Hematopoietic multipotent progenitor cell treated with erythropoietin and hydrocortisone succinate and interleukin-3 and kit ligand, for 15 days (in vitro differentiated cells): ENCODE data around the gene CDKL1.
"Not testable (repeated sequence)": the region's sequence is repeated elsewhere in the genome, so short reads cannot be mapped to it uniquely, and the experiment has no call there.

ENCODE experiments used
- DNase-seq: peaks from one replicate; pipeline ENCODE4 v3.0.0-alpha.2; 2015; ENCODE audit warnings: low spot score

CDKL1 gene

DNA sequence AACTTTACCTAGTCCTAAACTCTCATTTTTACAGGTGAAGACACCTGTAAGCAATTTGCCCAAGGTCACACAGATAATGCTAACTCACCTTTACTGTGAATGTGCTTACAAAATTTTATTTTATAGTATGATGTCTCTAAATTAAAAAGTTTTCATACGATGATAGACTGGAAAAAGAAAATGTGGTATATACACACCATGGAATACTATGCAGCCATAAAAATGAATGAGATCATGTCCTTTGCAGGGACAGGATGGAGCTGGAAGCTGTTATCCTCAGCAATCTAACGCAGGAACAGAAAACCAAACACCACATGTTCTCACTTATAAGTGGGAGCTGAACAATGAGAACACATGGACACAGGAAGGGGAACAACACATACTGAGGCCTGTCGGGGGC, 40.4 kb downstream of the CDKL1 start:
- not testable (repeated sequence) for DNase-seq

DNA sequence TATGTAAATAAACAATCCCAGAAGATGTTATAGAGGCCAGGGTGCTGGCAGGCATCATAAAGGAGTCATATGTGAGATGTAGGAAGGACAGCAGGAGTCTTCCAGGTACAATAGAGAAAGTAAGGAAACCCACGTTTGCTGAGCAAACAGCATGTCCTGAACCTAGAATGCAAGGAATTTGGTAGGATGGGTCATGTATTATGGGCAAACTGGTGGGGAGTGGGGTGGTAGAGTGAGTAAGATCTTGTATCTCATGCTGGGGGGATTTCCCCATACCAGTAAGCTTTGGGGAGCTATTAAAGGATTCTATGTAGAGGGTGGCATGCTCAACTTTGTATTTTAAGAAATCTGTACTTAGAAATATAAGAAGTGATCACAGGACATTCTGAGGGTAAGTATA, 41.0 kb downstream of the CDKL1 start:
- DNase-seq, result no peak

DNA sequence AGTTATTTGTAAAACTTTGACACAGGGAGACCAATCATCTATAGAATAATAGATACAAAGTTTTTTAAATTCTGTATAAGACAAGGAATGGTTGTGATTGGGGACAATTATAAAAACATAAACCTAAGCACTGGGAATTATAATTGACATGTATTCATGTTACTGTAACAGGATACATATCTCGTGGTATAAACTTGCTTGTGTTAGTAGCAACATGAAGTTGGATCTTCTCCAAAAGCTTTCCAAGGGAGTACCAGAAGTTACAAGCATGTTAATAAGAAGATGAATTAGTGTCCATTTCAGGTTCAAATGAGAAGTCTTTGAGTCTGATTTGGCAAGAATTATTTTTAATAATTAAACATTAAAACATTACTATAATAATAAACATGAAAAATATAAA, 42.2 kb downstream of the CDKL1 start:
- DNase-seq, result no peak

DNA sequence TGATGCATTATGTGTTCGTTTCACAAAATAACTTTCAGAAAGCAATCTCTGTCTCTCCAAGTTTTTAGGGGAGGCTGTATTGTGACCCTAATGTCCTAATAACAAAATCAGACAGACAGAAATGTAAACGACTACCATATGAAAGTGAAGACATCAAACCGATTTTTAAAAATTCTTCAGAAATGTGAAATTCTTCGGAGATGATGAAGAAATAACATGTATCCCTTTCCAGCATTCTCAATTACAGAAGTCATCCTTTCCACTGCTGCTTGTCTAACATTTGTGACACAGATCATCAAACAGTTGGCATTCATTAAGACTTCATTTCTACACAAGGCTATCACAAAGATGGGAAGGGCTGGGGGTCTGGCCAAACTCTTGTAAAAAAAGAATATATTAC, 43.6 kb downstream of the CDKL1 start:
- no peak for DNase-seq

DNA sequence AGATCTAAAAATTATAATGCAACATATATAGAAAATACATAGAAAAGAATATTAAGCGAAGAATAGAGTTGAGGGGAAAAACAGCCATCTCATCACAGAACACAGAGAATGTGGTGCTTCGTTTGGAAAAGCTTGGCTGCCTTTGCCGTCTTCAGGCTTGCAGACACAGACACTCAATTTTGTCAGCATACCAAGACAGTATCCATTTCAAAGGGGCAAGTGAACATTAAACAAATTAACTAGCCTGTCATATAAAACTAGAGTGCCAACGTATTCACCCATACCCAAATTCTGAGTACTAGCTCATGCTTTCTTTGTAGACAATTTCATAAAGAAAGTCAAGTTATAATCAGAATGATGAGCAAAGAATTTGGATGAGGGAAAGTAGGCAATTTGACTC, 44.1 kb downstream of the CDKL1 start:
- DNase-seq, result no peak

DNA sequence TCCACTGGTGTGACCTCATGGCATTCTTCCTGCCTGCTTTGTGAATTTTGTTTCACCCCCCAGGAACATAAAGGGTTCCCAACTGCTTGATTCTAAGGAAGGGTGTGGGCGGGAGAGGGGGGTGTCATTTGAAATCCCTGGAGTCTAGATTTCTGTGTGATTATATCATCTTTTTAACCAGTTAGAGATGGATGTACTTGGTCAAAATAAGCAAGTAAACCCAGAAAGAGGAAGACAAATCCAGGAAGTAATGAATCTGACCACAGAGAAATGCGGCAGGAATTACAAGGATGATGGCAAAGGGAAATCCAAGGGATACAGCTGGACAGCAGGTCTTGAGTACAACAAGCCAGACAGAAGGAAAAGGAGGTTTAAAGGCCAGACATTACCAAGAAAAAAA, 45.7 kb downstream of the CDKL1 start:
- no peak for DNase-seq

DNA sequence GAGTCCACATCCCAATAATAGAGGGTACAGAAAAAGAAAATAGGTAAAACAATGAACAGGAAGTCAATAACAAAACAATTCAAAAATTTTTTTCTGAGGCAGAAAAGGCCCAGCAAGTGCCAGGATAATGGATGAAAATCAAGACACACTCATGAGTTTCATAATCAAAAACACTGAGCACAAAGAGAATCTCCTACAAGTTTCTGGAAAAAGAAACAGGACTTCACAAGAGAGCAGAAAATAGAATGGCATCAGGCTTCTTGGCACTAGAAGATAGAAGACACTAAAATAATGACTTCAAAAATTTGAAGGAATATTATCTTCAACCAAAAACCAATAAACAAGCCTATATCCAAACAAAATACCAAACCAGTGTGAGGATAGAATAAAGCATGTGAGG, 47.7 kb downstream of the CDKL1 start:
- no peak for DNase-seq

DNA sequence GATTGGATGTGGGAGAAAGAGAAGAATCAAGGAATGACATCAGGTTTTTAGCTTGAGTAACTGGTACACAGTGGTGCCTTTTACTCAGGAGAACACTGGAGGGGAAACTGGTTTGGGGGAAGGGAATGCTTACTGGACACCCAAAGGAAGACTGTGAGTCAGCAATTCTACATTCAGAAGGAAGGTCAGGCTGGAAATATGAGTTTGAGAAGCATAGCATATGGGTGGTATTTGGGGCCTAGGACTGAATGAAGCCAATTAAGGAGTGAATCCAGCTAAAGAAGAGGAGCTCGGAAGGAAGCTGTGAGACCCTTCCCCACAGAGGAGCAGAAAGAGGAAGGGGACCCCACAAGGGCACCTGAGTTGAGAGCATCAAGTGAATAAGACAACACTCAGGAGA, 49.2 kb downstream of the CDKL1 start:
- no peak for DNase-seq

DNA sequence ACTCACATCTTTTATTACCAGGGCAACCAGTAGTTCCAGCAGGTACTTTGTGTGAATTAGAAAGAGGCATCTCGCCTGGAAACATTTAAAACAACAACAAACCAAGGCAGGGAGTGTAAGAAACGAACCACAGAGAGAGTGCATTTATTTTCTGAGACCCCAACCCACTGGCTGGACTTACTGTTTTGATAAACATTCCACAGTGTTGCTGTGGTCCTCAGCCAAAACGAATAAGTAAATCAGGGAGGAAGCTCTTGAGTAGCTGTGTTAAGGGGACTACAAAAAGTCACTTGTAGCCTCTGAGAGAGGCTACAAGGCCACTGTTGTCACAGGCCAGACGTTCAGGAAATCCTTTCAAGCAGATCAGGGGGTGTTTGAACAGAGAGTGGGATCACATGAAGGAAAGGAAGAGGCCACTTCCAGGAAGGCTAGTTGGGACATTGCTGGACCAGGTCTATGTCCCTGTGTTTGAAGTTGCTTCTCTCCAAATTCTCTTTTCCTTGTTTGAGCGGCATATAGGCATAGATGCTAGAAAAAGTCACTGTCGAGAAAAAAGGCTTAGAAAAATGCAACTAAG, 50.7 kb downstream of the CDKL1 start:
- no peak for DNase-seq

DNA sequence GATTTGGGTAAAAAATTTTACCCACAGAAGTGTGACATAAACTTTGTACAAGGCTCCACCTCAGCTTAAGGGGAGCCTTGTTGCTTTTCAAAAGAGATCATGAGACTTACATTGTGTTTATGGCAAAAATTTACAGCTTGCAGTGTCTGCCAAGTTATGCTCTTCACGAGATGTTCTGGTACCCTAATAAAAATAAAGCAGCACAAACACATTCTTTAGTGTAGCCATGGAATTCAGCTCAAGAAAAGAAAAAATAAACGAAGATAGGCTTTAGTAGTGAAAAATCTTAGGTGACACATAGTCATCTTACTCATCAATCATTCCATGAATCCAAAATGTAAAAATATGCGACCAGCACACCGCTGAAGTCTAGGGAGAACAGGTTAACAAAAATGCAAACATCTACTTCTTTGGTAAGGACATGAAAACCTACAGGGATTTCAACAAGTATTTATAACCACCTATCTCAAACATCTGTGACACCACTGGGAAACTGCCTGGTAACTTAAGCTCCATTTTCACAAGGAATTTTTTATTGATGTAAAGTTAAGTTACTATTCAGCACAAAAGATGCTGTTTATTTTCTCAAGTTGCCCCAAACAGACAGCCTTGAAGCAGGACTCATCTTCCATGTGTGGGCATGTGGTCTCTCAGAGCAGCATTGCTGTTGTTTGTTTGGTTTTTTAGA, 51.7 kb downstream of the CDKL1 start:
- DNase-seq, result peak; percentile 27

DNA sequence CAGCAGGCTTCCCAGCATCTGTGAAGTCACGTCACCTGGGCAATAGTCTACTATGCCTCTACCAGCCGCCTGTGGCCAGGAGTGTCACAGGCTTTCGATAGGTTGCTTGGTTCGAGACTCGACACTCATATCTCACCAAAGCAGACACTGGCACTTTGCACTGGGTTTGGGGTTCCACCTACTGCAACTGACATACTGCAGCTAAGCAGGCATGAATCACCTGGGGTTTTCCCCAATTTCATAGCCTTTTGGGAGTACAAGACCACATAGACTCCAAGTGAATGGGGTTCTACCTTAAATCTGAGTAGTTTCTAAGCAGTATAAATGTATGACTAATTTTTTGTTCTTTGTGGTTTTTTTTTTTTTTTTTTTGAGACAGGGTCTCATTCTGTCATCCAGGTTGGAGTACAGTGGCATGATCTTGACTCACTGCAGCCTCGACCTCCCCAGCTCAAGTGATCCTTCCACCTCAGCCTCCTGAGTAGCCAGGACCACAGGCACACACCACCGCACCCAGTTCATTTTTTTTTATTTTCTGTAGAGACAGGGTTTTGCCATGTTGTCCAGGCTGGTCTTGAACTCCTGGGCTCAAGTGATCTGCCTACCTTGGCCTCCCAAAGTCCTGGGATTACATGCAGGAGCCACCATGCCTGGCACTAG, 52.4 kb downstream of the CDKL1 start:
- peak; percentile 93 for DNase-seq

DNA sequence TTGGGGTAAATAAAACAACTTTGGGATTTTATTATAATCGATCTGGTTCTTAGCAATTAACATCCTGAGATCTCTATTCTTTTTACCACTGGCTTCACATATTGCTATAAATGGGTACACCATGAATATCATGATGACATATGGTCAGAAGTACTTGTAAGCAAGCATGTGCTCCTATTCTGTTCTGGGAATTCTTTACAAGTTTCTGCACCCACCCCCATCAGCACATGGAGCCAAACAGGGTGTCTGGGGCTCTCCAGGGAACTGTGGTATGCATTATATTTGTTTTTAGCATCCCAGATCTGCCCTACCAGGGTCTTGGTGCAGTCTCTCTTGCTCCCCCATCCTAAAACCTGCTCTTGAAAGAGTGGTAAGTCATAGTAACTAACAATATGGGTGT, 53.2 kb downstream of the CDKL1 start:
- peak; percentile 47 for DNase-seq

DNA sequence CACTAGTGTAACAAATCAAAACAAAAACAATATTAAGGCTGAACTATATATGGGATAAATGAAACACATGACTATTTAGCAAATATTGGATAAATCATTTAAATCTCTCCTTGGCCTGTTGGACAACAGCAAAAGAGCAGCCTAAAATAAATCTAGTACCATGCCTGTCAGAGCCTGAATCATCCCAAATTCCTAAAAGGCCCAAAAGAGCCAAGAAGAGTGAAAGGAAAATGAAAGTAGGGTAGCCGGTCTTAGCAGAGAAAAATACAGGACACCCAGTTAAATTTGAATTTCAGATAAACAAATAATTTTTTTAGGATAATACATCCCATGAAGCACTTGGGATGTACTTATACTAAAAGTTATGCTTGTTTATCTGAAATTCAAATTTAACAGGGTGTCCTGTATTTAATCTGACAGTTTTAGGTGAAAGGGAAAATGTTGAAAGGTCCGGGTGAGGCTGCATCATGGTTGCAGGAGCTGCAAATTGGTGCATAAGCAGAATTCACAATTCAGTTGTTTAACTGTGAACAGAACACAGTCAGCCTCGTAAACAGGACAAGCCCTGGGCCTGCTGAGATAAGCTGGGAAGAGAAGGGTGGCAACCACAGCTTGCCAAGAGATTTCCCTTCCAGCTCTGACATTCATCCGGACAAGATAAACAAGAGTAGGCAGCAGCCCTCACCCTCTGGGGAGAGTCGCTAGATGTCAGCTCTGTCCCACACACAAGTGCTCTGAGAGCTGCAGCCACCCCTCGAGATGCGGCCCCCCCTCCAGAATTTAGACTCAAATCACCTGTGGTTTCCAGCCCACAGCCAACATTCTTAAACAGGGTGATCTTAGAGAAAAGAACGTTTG, 54.2 kb downstream of the CDKL1 start:
- peak; percentile 96 for DNase-seq

DNA sequence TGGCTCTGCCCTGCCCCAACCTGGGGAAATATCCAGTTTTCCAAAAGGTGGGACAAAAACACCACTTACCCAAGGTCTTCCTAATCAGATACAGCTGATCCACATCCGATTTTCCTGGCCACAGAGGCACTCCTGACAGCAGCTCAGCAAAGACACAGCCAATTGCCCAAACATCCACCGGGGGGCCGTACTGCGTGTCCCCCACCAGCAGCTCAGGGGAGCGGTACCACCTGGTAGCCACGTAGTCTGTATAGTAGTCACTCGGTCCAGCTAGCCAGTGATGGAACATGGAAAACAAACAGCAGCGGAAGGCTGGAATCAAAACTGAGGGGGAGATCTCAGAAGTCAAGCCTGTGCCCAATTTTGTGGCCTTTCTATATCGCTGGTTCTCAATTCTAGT, 55.7 kb downstream of the CDKL1 start:
- peak; percentile 31 for DNase-seq

DNA sequence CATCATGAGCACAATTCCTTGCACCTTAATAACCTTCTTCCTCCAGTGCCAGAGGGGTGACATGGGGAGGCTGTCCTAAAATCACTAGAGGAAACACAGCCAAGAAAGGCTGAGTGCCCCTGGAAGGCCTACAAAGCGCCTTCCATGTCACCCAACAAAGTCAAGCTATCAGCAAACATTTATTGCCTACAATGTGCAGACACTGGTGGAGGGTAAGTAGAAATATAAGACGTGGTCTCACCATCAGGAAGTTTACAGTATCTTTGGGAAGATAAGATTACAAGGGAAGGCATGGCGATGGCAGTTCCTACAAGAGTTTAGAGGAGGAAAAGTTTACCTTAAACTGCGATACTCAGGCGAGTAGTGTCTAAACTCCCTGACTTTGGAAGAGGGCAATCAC, 56.6 kb downstream of the CDKL1 start:
- DNase-seq, result no peak

DNA sequence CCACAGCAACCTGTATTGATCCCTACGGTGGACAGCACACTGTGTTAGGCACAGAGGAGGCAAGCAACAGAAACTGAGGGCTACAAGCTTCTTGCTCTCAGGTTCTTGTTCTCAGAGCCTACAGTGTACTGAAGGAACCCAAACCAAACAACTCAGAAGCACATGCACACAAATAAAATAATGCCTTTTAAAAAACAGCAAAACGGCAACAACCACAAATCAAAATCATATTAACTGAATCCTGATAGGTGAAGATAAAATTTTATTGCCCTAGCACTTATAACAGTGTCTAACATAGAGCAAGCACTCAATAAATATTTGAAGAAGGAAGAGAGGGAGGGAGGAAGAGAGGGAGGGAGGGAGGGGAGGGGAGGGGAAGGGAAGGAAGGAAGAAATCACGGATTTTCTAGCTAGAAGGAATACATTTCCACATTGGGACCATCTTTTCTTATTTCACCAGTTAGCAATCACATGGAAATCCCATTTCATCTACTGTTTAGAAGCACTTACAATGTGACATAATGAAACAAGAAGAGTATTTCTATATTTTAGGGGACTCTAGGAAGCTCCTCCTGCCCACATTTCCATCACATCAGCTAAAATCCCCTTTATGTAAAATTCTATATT, 57.4 kb downstream of the CDKL1 start:
- DNase-seq, result no peak

DNA sequence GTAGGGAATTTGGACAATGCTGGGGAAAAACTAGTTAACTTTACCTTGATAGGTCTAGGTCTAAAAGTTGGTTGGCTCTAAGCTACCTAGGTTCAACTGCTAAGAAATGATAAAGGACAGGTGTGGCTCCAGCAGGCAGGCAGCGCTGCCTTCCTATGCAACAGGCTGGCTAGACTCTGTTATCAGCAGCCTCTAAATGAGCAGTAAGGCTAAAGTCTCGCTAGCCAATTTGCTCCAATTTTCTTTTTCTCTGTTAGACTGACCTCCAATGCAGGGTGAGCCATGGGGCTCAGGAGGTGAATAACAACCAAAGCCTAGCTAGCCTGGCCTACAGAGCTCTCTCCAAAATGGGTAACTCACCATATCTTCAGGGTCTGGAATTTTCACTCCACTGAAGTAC, 58.1 kb downstream of the CDKL1 start:
- peak; percentile 55 for DNase-seq

DNA sequence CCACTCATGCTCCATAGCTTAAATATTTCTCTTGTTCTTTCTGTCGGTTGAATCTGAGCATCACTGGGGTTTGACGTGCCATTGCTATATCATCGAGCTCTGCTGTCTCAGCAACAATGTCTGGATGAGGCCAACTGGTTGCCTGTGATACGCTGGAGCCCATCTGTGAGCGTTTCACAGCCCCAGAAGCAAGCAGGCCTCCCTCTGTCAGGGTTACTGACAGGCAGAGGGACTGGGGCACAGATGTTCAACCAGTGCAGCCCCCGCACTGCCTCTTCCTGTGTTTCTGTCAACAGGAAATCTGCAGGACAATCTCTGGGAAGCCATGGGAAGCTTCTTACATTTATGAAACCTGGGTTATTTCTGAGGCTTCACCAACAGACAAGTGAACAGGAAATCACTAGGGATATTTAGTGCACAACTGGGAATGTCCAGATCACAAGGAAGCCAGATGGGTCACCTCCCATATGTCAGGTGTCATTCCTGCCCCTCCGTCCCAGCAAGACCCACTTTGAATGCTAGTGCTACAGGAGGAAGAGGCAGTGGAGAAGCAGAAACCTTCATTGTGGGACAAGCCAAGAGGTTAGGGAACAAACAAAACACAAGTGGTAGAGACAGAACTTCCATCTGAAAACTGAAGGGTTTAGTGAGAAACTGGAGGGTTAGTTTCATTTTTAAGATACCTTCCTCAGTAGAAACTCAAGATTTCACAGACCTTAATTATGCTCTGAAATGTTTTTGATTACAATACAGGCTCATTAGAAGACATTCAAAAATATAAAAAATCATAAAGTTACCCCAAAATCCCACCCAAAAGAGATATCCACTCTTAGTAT, 60.5 kb downstream of the CDKL1 start:
- peak; percentile 68 for DNase-seq

DNA sequence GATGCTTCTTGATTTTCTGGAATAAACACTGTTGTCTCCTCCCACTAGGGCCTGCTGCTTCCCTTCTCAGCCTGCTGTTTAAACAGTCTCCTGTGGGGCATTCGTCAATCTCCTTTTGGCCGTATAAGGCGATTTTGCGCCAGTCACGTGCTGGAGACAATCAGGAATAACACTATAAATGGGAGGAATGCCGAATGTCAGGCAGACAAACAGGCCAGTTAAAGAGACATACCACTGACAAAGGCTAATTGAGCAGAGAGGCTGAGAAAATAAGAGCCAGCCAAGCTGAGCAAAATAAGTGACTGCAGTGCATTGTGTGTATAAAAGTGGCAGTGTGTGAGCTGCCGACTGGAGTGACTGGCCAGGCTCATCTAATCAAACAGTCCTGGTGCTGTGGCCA, 61.3 kb downstream of the CDKL1 start:
- no peak for DNase-seq

DNA sequence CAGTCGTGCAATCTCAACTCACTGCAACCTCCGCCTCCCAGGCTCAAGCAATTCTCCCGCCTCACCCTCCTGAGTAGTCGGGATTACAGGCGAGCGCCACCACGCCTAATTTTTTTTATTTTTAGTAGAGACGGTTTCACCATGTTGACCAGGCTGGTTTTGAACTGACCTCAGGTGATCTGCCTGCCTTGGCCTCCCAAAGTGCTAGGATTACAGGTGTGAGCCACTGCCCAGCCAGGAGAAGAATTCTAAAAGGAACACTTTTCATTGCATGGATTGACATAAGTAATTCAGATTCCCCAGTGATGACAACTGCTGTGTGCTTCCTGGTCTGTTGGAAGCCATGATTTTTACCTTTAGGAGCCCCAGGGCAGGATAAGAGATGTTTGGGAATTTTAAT, 62.5 kb downstream of the CDKL1 start:
- no peak for DNase-seq

DNA sequence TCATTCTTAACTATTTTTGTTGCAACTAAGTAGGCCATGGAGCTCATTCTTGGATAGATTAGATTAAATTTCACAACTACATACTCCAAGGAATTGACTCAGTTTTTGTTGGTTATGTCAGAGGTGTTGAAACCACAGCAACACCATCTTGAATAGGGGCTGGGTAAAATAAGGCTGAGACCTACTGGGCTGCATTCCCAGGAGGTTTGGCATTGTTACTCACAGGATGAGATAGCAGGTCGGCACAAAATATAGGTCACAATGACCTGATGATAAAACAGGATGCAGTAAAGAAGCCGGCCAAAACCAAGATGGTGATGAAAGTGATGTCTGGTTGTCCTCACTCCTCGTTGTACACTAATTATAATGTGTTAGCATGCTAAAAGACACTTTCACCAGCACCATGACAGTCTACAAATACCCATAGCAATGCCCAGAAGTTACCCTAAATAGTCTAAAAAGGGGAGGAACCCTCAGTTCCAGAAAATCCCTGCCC, 63.6 kb downstream of the CDKL1 start:
- DNase-seq, result no peak
